ENCODE data around the gene TM4SF20. TPM values are rescaled to one million over a fixed set of nuclear protein-coding genes. Genes with fewer than 3 reads are reported as not detected.
"Not testable (repeated sequence)": the region's sequence is repeated elsewhere in the genome, so short reads cannot be mapped to it uniquely, and the experiment has no call there.

TM4SF20 gene
- total RNA-seq, 1 experiment from 2014 or later: not detected

- POLR2A ChIA-PET (ENCODE audit: unreplicated experiment): no interaction called here
- CTCF ChIA-PET: no interaction called here
- Histone ChIP-seq H3K4me2 (peak overlapping the region; percentile 55), H3K36me3 (ENCODE audit: low read depth) (no peaks in the 10 kb centered on the region), H2AFZ (no peak overlapping the region), H4K20me1 (ENCODE audit: insufficient read depth) (no peaks in the 10 kb centered on the region), H3K27ac (peak overlapping the region; percentile 99), H3F3A (ENCODE audit: insufficient read depth, low read depth) (peaks cover 28% of the 10 kb centered on the region), H3K4me1 (replicated peaks; ENCODE audit: insufficient read depth) (peaks cover 54% of the 10 kb centered on the region), H3K4me3 (no peak overlapping the region), H3K9me3 (ENCODE audit: insufficient read depth, low read depth) (peaks cover 5% of the 10 kb centered on the region; the same call in 1 of the 2 replicates), H3K9me2 (ENCODE audit: insufficient read depth) (no peaks in the 10 kb centered on the region), H3K27me3 (ENCODE audit: insufficient read depth, low read depth) (no peaks in the 10 kb centered on the region), H3K79me2 (ENCODE audit: low read depth) (no peaks in the 10 kb centered on the region)
- TF ChIP-seq EZH2 (IDR thresholded peaks at IDR 0.05; ENCODE audit: low read depth) (no peak), CTCF (conservative IDR thresholded peaks at IDR 0.05) (no peak)
- no peak for DNase-seq
- BruUV-seq (replicated peaks): TSS peak; percentile 68
- intact Hi-C loops (cut with micrococcal nuclease; ENCODE audit: unreplicated experiment): no loop called here
Measured at GRCh38 chr2:227389231-227389630, 10.1 kb upstream of the TM4SF20 start.

- Histone ChIP-seq H3K4me2 (peak overlapping the region; percentile 55), H3K79me2 (ENCODE audit: low read depth) (no peaks in the 10 kb centered on the region), H4K20me1 (ENCODE audit: insufficient read depth) (no peaks in the 10 kb centered on the region), H3K4me3 (no peak overlapping the region), H3K4me1 (replicated peaks; ENCODE audit: insufficient read depth) (peaks cover 54% of the 10 kb centered on the region), H3K36me3 (ENCODE audit: low read depth) (no peaks in the 10 kb centered on the region), H3K27me3 (ENCODE audit: insufficient read depth, low read depth) (no peaks in the 10 kb centered on the region), H3K9me3 (ENCODE audit: insufficient read depth, low read depth) (peaks cover 5% of the 10 kb centered on the region; the same call in 1 of the 2 replicates), H2AFZ (no peak overlapping the region), H3K9me2 (ENCODE audit: insufficient read depth) (no peaks in the 10 kb centered on the region), H3F3A (ENCODE audit: insufficient read depth, low read depth) (peaks cover 28% of the 10 kb centered on the region), H3K27ac (peak overlapping the region; percentile 99)
- intact Hi-C loops (cut with micrococcal nuclease; ENCODE audit: unreplicated experiment): no loop called here
- DNase-seq: peak; percentile 56 to 93
- no peak for TF ChIP-seq CTCF (conservative IDR thresholded peaks at IDR 0.05)
- no peak for TF ChIP-seq EZH2 (IDR thresholded peaks at IDR 0.05; ENCODE audit: low read depth)
- BruUV-seq (replicated peaks): no TSS peak
- ChIA-PET POLR2A (ENCODE audit: unreplicated experiment) (interaction anchor here (0.5 kb wide), 2 partner anchors 80 to 453 kb away, joined by 8 to 9 read pairs; no protein-coding TSS in a partner anchor), CTCF (interaction anchor here (0.6 kb wide), 1 partner anchor 390 kb away, joined by 9 read pairs; no protein-coding TSS in a partner anchor)
Measured at GRCh38 chr2:227388537-227389011, 9.5 kb upstream of the TM4SF20 start.

GRCh38 chr2:227387583-227387982, 8.5 kb upstream of the TM4SF20 start, which contains the start of gene SCYGR1:
SCYGR1 (minus strand) TSS chr2:227387949; CDS start chr2:227387949, 0 bp downstream.
- H3K79me2 ChIP-seq (ENCODE audit: low read depth); DNase-seq; CTCF ChIA-PET; H3K4me3 ChIP-seq; H3K9me2 ChIP-seq (ENCODE audit: insufficient read depth); H3K27me3 ChIP-seq (ENCODE audit: insufficient read depth, low read depth); H4K20me1 ChIP-seq (ENCODE audit: insufficient read depth); intact Hi-C loops (cut with micrococcal nuclease; ENCODE audit: unreplicated experiment); H3K9me3 ChIP-seq (ENCODE audit: insufficient read depth, low read depth); POLR2A ChIA-PET (ENCODE audit: unreplicated experiment); H3K36me3 ChIP-seq (ENCODE audit: low read depth): not testable (repeated sequence)
- TSS peak; percentile 22 for BruUV-seq (replicated peaks)
- peaks cover 54% of the 10 kb centered on the region for H3K4me1 ChIP-seq (replicated peaks; ENCODE audit: insufficient read depth)
- peak within 1 kb of the TSS; percentile 65 for H3K4me2 ChIP-seq
- H3F3A ChIP-seq (ENCODE audit: insufficient read depth, low read depth): peaks cover 28% of the 10 kb centered on the region
- peak within 1 kb of the TSS; percentile 99 for H3K27ac ChIP-seq
- peak within 1 kb of the TSS; percentile 74 for H2AFZ ChIP-seq

All from PC-9 (cell line).